Erythroblast (primary cell): ENCODE results near the gene TRABD2B.

Source experiments
- GATA1 ChIP-seq: IDR thresholded peaks from 2 replicates; pipeline ENCODE4 v1.6.1; 2011; ENCODE audit warnings: low read depth, mild to moderate bottlenecking, control low read depth, low read length, moderate library complexity
- POLR2A ChIP-seq: IDR thresholded peaks from 2 replicates; pipeline ENCODE4 v1.6.1; 2011; ENCODE audit warnings: mild to moderate bottlenecking, low read length

- TF ChIP-seq POLR2A (no peak), GATA1 (no peak)
These were observed 12.9 kb downstream of the TRABD2B start for GRCh38 chr1:47984175-47984789.
